GM18907 (cell line): ENCODE measurements around the gene CSNK1G2.
"Not testable (repeated sequence)": the region's sequence is repeated elsewhere in the genome, so short reads cannot be mapped to it uniquely, and the experiment has no call there.

Source experiments
- ATAC-seq: cut with Tn5 transposase; IDR thresholded peaks from one replicate; pipeline ENCODE4 v1.9.1; 2021; ENCODE audit warnings: mild to moderate bottlenecking, moderate library complexity; ENCODE audit not compliant: unreplicated experiment

CSNK1G2 gene

DNA sequence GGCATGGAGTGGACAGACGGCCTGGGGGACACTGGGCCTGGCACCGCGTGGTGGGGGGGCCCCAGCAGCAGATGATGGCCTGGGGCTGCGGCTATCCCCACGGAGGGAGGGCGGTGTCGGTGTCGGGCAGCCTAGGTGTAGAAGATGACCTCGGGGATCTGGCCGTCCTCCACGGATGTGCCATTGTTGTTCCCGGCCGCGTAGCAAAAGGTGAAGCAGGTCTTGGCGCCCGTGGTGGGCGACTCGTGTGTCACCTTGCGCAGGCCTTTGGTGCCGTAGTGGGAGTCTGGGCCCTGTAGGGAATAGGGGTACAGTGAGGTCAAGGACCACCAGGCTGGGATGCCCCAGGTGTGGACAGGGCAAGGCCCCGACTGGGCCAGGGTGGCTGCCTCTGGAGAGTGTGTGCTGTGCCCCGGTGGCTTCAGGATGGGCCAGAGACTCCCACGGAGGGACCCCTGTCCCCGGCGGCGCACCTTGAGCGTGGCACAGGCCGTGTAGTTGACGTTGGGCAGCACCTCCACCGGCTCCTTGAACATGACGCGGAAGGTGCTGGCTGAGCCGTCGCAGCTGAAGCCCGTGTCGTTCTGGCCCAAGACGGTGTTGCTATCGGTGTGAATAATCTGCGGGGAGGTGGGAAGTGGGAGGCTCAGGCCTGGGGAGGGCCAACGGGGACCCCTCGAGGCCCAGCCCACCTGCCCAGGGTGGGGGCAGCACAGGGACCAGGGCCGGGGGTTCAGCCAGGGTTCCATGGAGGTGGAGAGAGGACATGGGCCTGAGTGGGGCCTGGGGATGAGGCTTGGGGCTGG, 45.6 kb downstream of the CSNK1G2 start:
- ATAC-seq = no peak

DNA sequence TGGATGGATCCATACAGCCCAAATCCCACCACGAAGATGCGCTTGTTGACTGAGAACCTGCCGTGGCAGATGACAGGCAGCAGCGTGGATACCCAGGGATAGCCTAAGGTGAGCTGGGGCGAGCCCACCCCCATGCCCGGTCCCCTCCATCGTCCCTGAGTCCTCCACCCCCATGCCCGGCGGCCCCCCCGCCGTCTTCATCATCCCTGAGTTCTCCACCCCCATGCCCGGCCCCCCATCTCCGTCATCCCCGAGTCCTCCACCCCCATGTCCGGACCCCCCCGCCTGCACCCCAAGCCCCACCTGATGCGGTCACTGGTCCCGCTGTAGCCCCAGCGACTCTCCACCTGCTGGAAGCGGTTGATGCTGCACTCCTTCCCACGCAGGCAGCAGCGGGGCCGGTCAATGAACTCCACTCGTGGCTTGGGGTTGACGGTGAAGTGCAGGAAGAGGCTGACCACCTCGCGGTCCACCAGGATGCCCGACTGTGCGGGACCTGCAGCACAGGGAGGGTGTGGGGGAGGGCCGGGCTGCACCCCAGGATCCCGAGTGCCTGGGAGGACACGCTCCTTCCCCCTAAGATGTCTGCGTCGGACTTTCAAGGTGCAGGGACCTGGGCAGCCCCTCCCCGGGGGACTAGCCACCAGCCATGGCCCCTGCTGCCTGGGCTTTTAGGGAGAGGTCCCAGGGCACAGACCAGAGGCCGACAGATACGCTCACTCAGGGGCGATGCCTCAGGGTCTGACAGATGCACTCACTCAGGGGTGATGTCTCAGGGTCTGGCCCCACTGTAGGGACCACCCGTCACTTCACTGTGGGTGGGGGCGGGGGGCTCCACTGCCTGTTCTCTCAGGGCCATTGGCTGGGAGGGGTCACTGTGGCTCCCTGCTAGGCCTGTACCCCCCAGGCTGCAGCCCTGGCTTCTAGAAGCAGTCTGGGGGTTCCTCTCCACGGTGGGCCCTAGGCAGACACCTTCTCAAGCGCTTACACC, 46.5 kb downstream of the CSNK1G2 start:
- no peak for ATAC-seq

DNA sequence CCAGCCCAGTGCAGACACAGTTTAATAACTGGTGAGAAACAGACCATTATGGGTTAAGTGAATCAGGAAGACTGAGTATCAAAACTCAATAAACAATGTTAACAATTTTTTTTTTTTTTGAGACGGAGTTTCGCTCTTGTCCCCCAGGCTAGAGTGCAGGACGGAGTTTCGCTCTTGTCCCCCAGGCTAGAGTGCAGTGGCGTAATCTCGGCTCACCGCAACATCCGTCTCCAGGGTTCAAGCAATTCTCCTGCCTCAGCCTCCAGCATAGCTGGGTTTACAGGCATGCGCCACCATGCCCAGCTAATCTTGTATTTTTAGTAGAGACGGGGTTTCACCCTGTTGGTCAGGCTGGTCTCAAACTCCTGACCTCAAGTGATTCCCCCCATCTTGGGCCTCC, 47.5 kb downstream of the CSNK1G2 start:
- not testable (repeated sequence) for ATAC-seq

DNA sequence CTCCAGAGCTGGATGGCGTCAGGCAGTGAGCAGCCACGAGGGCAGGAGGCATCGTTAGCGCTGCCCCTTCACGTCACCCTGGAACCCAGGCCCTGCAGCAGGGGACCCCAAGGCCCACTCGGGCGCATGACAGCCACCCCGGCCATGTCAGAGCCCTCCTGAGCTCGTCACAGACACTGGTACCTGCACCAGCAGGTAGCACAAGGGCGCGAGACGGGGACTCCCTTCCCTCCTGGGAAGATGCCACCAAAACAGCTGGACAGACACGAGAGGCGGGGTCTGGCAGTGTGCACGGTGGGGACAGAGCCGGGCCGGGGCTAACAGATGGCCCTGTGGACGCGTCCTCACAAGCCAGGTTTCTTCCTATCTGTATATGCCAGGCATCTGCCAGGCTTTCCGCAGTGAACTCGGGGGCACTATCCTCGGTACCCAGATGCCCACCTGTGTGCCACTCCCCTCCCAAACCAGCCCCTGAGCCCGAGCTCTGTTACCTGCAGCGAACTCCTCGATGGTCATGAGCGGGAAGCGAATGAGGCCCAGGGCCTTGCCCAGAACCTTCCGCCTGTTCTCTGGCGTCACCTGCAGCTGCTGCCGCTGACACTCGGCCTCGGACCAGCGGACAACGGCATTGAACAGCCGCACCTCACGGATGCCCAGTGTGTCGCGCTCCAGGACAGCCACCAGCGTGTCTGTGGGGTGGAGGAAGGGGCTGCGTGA, 48.7 kb downstream of the CSNK1G2 start:
- ATAC-seq = no peak

DNA sequence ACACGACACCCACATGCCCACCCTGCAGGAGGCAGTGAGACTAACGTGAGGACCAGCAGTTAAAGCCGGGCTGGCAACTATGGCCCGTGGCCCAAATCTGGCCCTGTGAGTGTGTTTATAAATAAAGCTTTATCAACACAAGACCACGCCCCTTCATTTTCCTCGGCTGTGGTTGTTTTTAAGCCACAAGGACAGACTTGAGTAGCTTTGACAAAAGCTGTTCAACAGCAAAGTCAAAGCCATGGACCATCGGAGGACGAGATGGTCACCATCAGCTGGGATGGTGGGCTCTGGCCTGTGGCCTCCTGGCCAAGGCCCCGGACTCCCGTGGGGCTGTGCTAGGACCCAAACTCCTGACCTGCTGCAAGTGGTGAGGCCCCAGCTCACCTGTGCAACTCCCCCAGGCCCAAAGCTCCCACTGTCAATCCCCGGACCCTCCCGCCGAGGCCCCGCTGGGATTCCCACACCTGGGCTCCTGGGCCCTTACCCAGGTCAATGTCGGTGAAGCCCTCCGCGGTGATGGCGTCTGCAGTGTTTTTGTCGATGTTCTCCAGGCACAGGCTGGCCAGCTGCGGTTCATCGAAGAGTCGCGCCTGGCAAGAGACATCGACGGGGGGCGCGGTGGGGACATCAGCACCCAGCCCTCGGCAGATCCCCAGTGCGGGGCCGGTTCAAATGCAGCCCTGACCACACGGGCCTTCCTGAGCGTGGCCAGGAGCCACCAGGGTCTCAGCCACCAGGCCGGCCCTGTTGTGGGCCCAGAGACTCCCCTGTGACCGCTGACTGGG, 49.5 kb downstream of the CSNK1G2 start:
- no peak for ATAC-seq

DNA sequence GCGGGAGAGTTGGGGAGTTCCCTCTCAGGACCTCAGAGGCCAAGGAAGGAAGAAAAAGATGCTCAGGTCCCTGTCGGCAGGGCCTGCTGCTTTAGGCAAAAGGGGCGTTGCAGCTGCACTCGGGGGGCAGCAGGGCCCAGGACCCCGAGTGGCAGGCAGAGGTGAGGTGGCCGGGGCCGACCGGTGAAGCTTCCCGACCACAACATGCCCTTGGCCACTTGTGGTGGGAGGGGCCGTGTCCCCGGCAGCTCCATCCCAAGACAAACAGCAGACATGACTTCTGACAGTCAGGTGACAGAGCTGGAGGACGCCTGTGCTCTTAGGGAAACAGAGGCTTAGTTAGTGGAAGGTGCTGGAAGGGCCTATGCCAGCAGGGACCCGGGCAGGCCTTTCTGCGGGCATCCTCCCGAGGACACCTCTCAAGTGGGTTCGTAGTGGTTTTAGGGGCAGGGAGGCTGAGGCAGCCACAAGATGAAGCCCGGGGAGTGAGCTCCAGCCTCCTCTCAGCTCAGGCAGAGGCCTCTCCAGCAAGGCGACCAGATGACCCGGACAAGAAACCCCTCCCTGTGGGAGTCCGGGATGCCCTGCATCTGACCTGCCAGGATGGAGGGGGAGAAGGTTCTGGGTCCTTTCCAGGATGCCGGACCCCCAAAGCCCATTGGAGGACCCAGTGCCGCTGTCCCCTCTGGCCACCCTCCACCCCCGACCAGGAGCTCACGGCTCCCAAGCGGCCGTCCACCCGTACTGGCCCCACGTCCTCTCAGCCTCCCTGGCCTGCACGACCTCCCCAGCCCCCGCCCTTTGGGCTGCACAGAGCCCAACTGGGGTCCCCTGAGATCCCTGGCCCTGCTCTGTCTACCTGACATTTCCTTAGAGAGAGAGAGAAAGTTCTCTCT, 50.3 kb downstream of the CSNK1G2 start:
- no peak for ATAC-seq

DNA sequence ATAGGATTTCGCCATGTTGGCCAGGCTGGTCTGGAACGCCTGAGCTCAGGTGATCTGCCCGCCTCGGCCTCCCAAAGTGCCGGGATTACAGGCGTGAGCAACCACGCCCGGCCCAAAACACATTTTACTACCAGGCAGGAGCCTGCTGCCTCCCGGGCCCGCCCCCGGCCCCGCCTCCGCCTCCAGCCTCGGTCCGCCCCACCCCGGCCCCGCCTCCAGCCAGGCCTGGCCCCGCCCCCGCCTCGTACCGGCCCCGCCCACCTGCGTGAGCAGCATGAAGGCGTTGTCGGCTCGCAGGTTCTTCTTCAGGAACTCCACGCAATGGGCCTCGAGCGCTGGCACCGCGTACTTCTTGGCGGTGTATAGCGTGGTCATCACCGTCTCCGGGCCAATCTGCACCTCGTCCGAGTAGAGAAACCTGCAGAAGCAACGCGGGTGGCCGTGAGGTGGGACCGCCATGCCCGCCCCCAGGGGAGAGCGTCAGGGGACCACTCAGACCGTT, 51.8 kb downstream of the CSNK1G2 start:
- no peak for ATAC-seq

DNA sequence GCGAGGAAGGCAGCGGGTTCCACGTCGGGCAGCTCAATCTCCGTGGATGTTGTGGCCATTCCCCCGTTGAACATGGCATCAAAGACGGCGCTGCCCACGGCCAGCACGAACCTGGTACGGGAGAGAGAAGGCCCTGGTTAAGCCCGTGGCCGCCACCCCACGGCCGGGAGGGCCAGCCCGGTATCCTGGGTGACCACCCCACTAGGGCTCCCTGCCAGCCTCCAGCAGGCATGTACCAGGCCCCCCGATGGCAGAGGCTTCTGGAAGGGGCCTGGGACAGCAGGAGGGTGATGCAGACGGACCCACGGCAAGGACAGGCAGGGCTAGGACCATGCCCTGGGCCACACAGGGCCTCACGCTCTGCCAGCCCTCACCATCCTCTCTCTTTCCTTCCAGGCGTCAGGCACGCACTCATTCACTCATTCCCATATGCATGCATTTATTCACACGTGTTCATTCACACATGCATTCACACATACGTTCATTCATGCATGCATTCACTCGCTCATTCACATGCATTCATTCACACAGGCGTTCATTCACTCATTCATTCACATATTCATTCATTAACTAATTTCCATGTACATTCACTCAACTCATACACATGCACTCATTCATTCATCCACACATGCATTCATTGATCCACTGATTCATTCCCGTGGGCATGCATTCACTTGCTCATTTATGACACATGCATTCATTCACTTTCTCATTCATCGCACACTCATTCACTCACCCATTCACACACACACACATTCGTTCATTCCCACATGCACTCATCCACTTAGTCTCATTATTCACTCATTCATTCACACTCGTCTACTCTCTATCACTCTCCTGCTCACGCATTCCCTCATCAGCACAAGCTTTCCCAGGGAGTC, 56.6 kb downstream of the CSNK1G2 start:
- no peak for ATAC-seq

DNA sequence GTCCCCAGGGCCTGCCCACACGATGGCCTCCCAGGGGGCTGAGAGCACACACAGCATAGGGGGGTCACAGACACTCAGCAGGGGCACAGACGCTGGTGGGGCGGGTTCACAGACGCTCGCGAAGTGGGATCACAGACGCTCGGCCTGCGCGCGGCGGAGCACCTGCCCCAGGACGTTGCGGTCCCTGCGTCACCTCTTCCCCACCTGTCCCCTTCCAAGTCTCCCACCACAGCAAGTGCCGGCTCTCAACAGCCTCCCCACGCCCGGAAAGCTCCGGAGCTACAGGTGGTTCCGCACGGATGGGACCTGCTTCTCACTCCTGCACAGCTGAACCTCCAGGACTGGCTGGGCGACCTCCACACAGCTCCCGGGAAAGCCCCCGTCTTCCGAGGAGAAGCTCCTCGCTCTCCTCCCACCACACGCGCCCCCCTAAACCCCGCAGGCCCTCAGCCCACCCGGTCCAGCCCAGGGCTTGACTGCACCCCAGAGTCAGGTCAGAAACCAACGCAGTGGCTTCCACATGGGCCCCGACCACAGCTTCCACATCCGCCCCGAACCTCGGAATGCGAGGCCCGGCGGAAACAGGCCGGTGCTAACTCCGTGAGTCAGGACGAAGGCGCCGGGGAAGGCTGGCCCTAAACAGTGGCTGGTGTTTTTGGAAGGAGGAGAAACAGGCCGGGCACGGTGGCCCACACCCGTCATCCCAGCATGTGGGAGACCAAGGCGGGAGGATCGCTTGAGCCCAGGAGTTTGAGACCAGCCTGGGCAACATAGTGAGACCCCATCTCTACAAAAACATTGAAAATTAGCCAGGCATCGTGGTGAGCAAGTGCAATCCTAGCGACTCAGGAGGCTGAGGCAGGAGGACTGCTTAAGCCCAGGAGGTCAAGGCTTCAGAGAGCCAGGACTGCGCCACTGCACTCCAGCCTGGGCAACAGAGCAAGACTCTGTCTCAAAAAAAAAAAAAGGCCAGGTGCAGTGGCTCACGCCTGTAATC, 58.0 kb downstream of the CSNK1G2 start:
- no peak for ATAC-seq

DNA sequence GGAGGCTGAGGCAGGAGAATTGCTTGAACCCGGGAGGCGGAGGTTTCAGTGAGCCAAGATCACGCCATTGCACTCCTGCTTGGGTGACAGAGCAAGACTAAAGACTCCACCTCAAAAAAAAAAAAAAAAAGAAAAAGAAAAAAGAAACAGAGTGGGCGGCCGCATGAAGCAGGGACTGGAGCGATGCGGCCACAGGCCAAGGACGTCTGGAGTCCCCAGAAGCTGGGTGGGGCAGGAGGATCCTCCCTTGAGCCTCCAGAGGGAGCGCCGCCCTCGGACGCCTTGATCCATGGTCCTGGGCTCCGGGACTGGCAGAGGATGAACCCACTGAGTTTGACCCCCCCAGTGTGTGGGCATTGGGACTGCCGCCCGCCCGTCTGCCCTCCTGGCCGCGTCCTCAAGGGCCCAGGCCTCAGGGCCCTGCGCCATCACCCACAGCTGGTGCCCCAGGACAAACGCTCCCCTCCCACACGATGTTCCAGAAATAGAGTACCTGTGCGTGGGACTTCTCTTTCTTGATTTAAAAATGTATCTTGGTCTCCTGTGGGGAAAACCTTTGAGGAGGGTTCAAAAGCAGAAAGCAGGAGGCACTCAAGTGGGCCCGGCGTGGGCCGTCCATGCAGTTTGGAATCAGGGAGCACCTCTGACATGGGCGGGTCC, 59.0 kb downstream of the CSNK1G2 start:
- no peak for ATAC-seq

DNA sequence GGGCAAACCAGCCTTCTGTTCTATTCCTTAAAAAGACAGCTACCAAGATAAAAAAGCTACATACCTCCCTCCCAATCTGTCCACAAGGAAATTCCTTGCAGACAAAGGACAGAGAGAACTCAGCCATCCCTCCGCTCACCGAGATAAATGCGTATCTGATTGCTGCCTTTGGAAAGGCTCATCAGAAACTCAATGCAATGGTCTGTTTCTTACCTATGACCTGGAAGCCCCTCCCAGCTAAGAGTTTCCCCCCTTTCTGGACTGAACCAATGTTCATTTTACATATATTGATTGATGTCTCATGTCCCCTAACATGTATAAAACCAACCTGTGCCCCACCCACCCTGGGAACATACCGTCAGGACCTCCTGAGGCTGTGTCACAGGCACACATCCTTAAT, 62.9 kb downstream of the CSNK1G2 start:
- no peak for ATAC-seq

DNA sequence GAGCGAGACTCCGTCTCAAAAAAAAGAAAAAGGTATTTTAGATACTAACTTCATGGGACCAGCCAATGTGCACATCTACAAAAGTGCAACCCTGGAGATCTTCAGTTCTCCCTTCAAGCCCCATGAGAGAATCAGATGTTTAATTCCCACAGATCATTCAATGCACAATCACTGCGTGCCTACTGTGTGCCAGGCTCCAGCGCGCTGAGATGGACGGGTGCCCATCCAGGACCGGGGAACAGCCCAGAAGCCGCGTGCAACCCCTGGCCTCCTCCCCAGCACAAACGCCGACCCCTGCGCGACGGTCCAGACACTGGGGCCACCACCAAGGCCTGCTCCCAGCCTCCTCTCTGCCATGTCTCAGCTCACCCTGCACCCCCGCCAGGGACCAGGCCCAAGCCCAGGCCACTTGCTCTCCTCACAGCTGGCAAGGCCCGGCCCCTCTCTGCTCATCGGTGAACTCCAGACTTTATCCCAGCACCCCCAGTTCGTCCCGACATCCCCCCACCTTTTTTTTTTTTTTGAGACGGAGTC, 69.2 kb downstream of the CSNK1G2 start:
- no peak for ATAC-seq

DNA sequence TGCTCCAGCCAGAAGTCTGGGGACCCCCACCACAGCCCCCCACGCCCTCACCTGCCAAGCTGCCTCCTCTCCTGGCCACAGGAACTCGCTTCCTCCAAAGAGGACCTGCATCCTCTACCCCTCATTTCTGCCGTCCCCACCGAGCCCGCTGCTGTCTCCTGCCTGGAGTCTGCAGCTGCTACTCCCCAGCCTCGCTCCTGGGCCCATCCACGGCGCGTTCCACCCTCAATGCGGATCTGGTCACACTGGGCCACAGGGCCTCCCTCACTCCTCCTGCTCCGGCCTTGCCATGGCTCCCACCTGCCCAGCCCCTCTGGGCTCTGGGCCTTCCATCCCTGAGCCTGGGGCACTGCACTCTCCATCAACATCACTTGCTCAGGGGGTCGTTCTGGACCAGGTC, 70.2 kb downstream of the CSNK1G2 start:
- no peak for ATAC-seq

DNA sequence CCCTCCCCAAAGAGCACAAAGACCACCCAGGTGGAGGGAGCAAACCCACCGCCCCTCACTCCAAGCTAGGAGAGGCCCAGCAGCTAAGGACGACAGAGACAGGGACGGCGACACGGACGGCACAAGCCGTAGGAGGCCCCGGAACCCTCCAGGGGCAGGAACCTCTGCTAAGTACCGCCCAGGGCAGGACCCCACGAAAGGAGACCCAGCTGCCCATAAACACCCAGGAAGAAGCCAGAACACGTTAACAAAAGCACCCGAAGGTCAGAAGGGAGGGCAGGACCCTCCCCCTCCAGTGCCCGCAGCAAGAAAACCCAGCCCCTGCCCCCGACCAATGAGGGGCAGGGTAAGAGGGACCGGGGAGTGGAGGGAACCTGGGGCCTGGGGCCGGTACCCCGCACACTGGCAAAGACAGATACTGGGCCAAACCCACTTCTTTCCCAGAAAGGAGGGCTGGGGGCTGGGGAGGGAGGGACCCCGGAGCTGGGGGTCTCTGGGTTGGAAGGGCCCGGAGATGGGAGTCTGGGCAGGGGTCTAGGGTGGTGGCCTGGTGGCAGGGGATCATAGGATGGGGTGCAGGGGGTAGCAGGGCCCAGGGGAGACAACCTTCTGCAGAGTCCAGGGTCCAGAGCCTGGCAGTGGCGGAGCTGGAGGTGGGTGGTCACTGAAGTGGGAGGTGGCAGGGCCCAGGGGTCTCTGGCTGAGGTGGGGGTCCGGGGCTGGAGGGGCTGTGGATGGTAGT, 72.1 kb downstream of the CSNK1G2 start:
- no peak for ATAC-seq

DNA sequence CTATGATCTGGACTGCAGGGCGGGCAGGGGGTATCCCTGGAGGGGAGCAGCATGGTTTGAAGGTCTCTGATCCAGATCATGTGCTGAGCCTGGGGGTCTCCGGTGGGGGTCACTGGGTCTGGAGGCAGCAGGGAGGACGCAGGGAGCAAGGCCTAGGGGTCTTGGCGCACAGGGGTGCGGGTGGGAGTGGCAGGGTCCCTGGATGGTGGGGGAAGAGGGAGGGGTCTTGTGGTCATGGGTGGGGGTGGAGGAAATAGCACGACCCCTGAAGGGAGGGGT, 72.7 kb downstream of the CSNK1G2 start:
- ATAC-seq = no peak

DNA sequence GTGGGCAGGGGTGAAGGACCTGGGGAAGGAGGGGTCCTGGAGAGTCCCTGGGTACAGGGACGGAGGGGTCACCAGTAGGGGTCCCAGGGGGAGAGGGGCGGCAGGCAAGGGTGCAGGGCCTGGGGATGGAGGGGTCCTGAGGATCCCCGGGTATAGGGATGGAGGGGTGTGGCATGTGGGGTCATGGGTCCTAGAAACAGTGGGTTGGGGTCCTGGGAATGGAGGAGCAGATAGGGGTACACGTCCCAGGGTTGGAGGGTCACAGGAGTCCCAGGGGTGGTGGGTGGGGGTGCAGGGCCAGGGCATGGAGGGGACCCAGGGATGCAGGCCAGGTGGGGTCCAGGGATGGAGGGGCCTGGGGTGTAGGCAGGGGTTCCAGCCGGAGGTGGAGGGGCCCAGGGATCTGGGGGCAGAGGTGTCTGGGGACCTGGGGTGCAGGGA, 73.2 kb downstream of the CSNK1G2 start:
- ATAC-seq = no peak
